ENCODE data around the gene SERINC3. TPM values are rescaled to one million over a fixed set of nuclear protein-coding genes. Genes with fewer than 3 reads are reported as not detected.

SERINC3 gene
- total and polyA plus RNA-seq, 2 donors (not counting 3 experiments of a cell fraction or from before 2014, with no cell fraction given) = 83.7 to 177 TPM

DNA sequence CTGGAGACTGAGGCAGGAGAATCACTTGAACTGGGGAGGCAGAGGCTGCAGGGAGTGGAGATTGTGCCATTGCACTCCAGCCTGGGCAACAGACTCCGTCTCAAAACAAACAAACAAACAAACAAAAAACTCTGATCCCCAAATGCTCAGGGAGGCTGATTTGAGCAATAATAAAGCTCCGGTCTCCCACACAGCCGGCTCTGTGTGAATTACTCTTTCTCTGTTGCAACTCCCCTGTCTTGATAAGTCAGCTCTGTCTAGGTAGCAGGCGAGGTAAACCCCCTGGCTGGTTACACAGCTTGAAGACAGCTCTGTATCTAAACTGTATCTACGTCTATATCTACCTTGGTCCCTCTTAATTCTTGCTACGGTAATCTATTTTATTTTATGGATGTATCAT, 6.4 kb upstream of the SERINC3 start:
- Histone ChIP-seq H3K27me3 (ENCODE audit: control insufficient read depth in 2 of 2, insufficient read depth in 2 of 2, low read length in 2 of 2) (no peaks in the 10 kb centered on the region), H3K9me1 (replicated peaks; ENCODE audit: control insufficient read depth, extremely low read depth, insufficient read depth, low read length) (no peaks in the 10 kb centered on the region), H2AFZ (ENCODE audit: low read depth, low read length) (no peak overlapping the region), H3K27ac (ENCODE audit: insufficient read depth, low read depth, low read length) (no peak overlapping the region), H3K4me2 (ENCODE audit: insufficient read depth, low read length) (no peak overlapping the region), H3K4me1 (ENCODE audit: control insufficient read depth, extremely low read depth, insufficient read depth, low read length) (peaks cover 28% of the 10 kb centered on the region), H3K4me3 (replicated peaks in 1 of 3; ENCODE audit: insufficient read depth in 1 of 3, low read depth in 1 of 3, low read length in 3 of 3) (no peak overlapping the region), H4K20me1 (replicated peaks; ENCODE audit: control insufficient read depth, extremely low read depth, insufficient read depth, low read length) (no peaks in the 10 kb centered on the region), H3K79me2 (ENCODE audit: control insufficient read depth, insufficient read depth, low read length) (peaks cover 6% of the 10 kb centered on the region), H3K9ac (replicated peaks; ENCODE audit: extremely low read depth, insufficient read depth, low read length) (no peak overlapping the region), H3K36me3 (ENCODE audit: control insufficient read depth in 2 of 2, extremely low read depth in 1 of 2, insufficient read depth in 2 of 2, low read length in 2 of 2) (no peaks in the 10 kb centered on the region), H3K9me3 (replicated peaks; ENCODE audit: control insufficient read depth, insufficient read depth, low read length) (no peaks in the 10 kb centered on the region)
- BruUV-seq (replicated peaks) = no TSS peak
- intact Hi-C loops (cut with micrococcal nuclease) (no loop called here), dilution Hi-C loops (cut with MboI; ENCODE audit: extremely low pct_ligation_motif_present, low sequenced_read_pairs) (no loop called here)
- ChIA-PET CTCF (no interaction called here), POLR2A (no interaction called here)
- FAIRE-seq (no peak), DNase-seq (ENCODE audit: low read depth, low spot score) (no peak)
- TF ChIP-seq POLR2A (IDR thresholded peaks at IDR 0.05; ENCODE audit: low read depth, low read length) = no peak
- no peak for TF ChIP-seq MYC (IDR thresholded peaks at IDR 0.05; ENCODE audit: low read depth, low read length)
- no peak for TF ChIP-seq FOS (IDR thresholded peaks at IDR 0.05; ENCODE audit: borderline replicate concordance, insufficient read depth, low read length)
- no peak for TF ChIP-seq EZH2 (IDR thresholded peaks at IDR 0.05; ENCODE audit: borderline replicate concordance, low read depth, low read length, severe bottlenecking)
- TF ChIP-seq POLR2AphosphoS5 (IDR thresholded peaks at IDR 0.05; ENCODE audit: insufficient read depth, low read depth, low read length) = no peak
- TF ChIP-seq, protein P1, sequence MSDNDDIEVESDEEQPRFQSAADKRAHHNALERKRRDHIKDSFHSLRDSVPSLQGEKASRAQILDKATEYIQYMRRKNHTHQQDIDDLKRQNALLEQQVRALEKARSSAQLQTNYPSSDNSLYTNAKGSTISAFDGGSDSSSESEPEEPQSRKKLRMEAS (IDR thresholded peaks at IDR 0.05; ENCODE audit: insufficient read depth, insufficient read length) = no peak
- no peak for TF ChIP-seq GATA2 (IDR thresholded peaks at IDR 0.05; ENCODE audit: insufficient read depth, insufficient read length, low read depth, low read length)
- TF ChIP-seq CTCF (IDR thresholded peaks at IDR 0.05; ENCODE audit: extremely low read depth in 1 of 2, insufficient read depth in 1 of 2, low read depth in 1 of 2, low read length in 2 of 2) = no peak
- TF ChIP-seq JUN (IDR thresholded peaks at IDR 0.05; ENCODE audit: borderline replicate concordance, insufficient read depth, insufficient read length, low read depth) = no peak

Measured in endothelial cell of umbilical vein (primary cell).